Kidney epithelial cell (primary cell): ENCODE results near the gene LYPD6B. TPM values are rescaled to one million over a fixed set of nuclear protein-coding genes. Genes with fewer than 3 reads are reported as not detected.

ENCODE experiments used
- DNase-seq: peaks from one replicate; pipeline ENCODE4 v3.0.0-alpha.2; 2010; ENCODE audit warnings: low read depth
- H3K27me3 ChIP-seq: 2 replicates; pipeline ENCODE4 v1.6.0; 2011; ENCODE audit warnings: low read length; ENCODE audit not compliant: control insufficient read depth, insufficient read depth
- H3K36me3 ChIP-seq: 2 replicates; pipeline ENCODE4 v1.5.1; 2011; ENCODE audit warnings: low read length; ENCODE audit not compliant: control insufficient read depth, insufficient read depth
- H3K4me3 ChIP-seq: 2 replicates; pipeline ENCODE4 v1.5.1; 2011; ENCODE audit warnings: low read depth, mild to moderate bottlenecking, control low read depth, low read length
- total RNA-seq: library from RNA; depleted of rRNA; stranded (reverse); fragments of >200 nt; gene quantifications from 2 replicates; pipeline ENCODE4 v1.2.3, GENCODE V29; 2015
- TF ChIP-seq, protein P1 (sequence below): IDR thresholded peaks from 2 replicates; pipeline ENCODE4 v1.5.1; 2011; ENCODE audit warnings: mild to moderate bottlenecking, moderate library complexity, low read length, control low read depth, inconsistent platforms; ENCODE audit not compliant: insufficient read depth, poor library complexity, severe bottlenecking

LYPD6B gene
- total RNA-seq, 1 donor from 2014 or later = 5.3 TPM

- Histone ChIP-seq H3K36me3 (no peaks in the 10 kb centered on the region), H3K4me3 (no peak overlapping the region), H3K27me3 (no peaks in the 10 kb centered on the region)
- no peak for DNase-seq
- TF ChIP-seq, protein P1, sequence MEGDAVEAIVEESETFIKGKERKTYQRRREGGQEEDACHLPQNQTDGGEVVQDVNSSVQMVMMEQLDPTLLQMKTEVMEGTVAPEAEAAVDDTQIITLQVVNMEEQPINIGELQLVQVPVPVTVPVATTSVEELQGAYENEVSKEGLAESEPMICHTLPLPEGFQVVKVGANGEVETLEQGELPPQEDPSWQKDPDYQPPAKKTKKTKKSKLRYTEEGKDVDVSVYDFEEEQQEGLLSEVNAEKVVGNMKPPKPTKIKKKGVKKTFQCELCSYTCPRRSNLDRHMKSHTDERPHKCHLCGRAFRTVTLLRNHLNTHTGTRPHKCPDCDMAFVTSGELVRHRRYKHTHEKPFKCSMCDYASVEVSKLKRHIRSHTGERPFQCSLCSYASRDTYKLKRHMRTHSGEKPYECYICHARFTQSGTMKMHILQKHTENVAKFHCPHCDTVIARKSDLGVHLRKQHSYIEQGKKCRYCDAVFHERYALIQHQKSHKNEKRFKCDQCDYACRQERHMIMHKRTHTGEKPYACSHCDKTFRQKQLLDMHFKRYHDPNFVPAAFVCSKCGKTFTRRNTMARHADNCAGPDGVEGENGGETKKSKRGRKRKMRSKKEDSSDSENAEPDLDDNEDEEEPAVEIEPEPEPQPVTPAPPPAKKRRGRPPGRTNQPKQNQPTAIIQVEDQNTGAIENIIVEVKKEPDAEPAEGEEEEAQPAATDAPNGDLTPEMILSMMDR = no peak
These were observed 9.1 kb upstream of the LYPD6B start for GRCh38 chr2:149029307-149029965.

- no peak for DNase-seq
- Histone ChIP-seq H3K27me3 (no peaks in the 10 kb centered on the region), H3K36me3 (no peaks in the 10 kb centered on the region), H3K4me3 (no peak overlapping the region)
- TF ChIP-seq, protein P1 = no peak
These were observed 7.1 kb upstream of the LYPD6B start for GRCh38 chr2:149031396-149031795.

GRCh38 chr2:149033716-149034115, 4.8 kb upstream of the LYPD6B start:
- TF ChIP-seq, protein P1 = no peak
- no peak for DNase-seq
- H3K4me3 ChIP-seq = no peak overlapping the region
- no peaks in the 10 kb centered on the region for H3K36me3 ChIP-seq
- no peaks in the 10 kb centered on the region for H3K27me3 ChIP-seq

DNA sequence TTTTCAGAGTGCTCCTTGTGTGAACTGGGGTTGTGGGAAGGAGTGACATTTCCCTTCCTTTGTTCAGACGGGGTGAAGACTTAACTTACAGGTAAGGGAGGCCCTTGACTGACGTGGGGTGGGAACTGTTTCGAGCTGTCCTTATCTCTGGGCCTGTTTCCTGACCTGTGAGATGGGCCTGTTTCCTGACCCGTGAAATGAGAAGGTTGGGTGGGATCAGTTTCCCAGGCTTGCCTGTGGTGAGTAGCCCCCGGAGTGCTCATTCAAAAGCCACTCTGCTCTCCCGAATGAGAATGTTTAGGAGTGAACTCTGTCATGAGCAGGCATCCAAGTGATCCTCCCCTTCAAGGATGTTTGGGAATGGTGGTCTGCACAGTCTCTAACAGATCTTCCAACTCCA, 4.1 kb upstream of the LYPD6B start:
- TF ChIP-seq, protein P1 = no peak
- Histone ChIP-seq H3K27me3 (peaks cover 5% of the 10 kb centered on the region), H3K4me3 (no peak overlapping the region), H3K36me3 (no peaks in the 10 kb centered on the region)
- no peak for DNase-seq

DNA sequence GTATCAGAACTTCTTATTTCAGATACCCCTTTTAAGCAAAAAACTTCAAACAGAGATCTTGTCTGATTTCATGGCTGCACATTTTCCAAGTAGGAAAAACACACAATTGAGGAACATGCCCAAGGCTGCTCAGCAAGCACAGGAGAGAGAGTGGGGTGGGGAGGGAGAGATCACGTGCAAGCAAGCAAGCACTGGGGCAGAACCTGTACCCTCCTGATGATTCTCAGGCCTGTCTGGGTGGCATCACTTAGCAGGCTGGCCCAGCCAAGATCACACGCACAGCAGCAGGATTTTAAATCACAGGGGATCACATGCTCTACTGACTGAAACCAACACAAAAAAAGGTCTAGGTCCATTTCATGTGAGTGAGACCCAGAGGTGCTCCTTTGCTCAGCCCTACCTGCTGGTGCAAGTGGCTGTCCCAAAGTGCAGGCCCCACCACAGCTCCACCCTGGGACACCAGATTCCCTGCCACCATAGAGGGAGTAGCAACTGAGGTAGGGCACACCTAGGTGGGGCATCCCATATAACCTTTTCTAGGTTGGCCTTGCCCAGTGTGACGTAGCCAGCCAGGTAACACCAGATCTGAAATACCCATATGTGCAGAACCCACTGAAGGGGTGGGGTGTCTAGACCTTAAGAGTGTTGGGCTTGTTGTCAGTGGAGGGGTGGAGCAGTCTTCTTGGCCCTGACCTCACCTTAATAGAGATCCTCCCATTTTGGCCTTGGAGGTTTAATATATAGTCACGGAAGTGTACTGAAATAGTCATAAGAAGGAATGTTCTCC, 1.8 kb upstream of the LYPD6B start:
- DNase-seq = no peak
- Histone ChIP-seq H3K4me3 (no peak overlapping the region), H3K27me3 (peaks cover 5% of the 10 kb centered on the region), H3K36me3 (no peaks in the 10 kb centered on the region)
- TF ChIP-seq, protein P1 = no peak
